ENCODE data around the gene C10orf90.

- no peak for TF ChIP-seq FOXM1 (IDR thresholded peaks at IDR 0.05; ENCODE audit: borderline replicate concordance, low read depth)
- no peak for TF ChIP-seq ZBTB7A (IDR thresholded peaks at IDR 0.05; ENCODE audit: low read depth)
- no peak for TF ChIP-seq EP300 (IDR thresholded peaks at IDR 0.05; ENCODE audit: borderline replicate concordance)
- TF ChIP-seq MAX (IDR thresholded peaks at IDR 0.05), result no peak
- TF ChIP-seq TAF1 (IDR thresholded peaks at IDR 0.05; ENCODE audit: low read depth), result no peak
- no peak for TF ChIP-seq CEBPB (IDR thresholded peaks at IDR 0.05)
Measured at GRCh38 chr10:126569513-126570244, 100.8 kb downstream of the C10orf90 start.

All from Ishikawa (cell line).